ENCODE results near the gene SGSM2.

Gene SGSM2

GRCh38 chr17:2331303-2331702, 6.0 kb upstream of the SGSM2 start:
- H3K27ac ChIP-seq = no peak overlapping the region
- H3K4me3 ChIP-seq = no peak overlapping the region

GRCh38 chr17:2335726-2336214, 1.5 kb upstream of the SGSM2 start:
- Histone ChIP-seq H3K27ac (peak overlapping the region; percentile 19 to 96 (median 87)), H3K4me3 (peak overlapping the region; percentile 61 to 98 (median 90))

- Histone ChIP-seq H3K4me3 (peak within 1 kb of the TSS; percentile 61 to 98 (median 90)), H3K27ac (peak within 1 kb of the TSS; percentile 19 to 96 (median 87))
These were observed 968 bp upstream of the SGSM2 start, which contains the start of gene TSR1 for GRCh38 chr17:2336215-2336851. TSS of gene TSR1 (minus strand) at chr17:2336457. CDS start at chr17:2336427, 30 bp downstream.

- peak overlapping the region; percentile 33 to 96 (median 87) for H3K27ac ChIP-seq
- H3K4me3 ChIP-seq = peak overlapping the region; percentile 61 to 98 (median 90)
These were observed 428 bp downstream of the SGSM2 start for GRCh38 chr17:2337544-2338314.

GRCh38 chr17:2338315-2338657, 985 bp downstream of the SGSM2 start:
- peak overlapping the region; percentile 61 to 98 (median 90) for H3K4me3 ChIP-seq
- peak overlapping the region in 18 of 21 experiments; percentile 61 to 96 (median 88) for H3K27ac ChIP-seq

- H3K27ac ChIP-seq = no peak overlapping the region
- H3K4me3 ChIP-seq = no peak overlapping the region
These were observed 6.1 kb downstream of the SGSM2 start for GRCh38 chr17:2343421-2343820.

GRCh38 chr17:2344528-2344927, 7.2 kb downstream of the SGSM2 start:
- Histone ChIP-seq H3K4me3 (no peak overlapping the region), H3K27ac (no peak overlapping the region)

GRCh38 chr17:2346475-2346874, 9.2 kb downstream of the SGSM2 start:
- Histone ChIP-seq H3K27ac (peak overlapping the region in 10 of 21 experiments; percentile 14 to 82 (median 54)), H3K4me3 (no peak overlapping the region)

GRCh38 chr17:2347805-2348685, 10.7 kb downstream of the SGSM2 start:
- Histone ChIP-seq H3K4me3 (no peak overlapping the region), H3K27ac (peak overlapping the region in 8 of 21 experiments; percentile 2 to 69 (median 50))

GRCh38 chr17:2351269-2351668, 14.0 kb downstream of the SGSM2 start:
- Histone ChIP-seq H3K4me3 (no peak overlapping the region), H3K27ac (no peak overlapping the region)

GRCh38 chr17:2354311-2354710, 17.0 kb downstream of the SGSM2 start:
- Histone ChIP-seq H3K4me3 (no peak overlapping the region), H3K27ac (peak overlapping the region in 5 of 21 experiments; percentile 31 to 77 (median 46))

- no peak overlapping the region for H3K27ac ChIP-seq
- H3K4me3 ChIP-seq = no peak overlapping the region
These were observed 19.9 kb downstream of the SGSM2 start for GRCh38 chr17:2357237-2357636.

- H3K4me3 ChIP-seq = no peak overlapping the region
- H3K27ac ChIP-seq = no peak overlapping the region
These were observed 20.7 kb downstream of the SGSM2 start for GRCh38 chr17:2357931-2358434.

- no peak overlapping the region for H3K27ac ChIP-seq
- H3K4me3 ChIP-seq = no peak overlapping the region
These were observed 23.9 kb downstream of the SGSM2 start for GRCh38 chr17:2361010-2361760.

GRCh38 chr17:2362016-2362415, 24.7 kb downstream of the SGSM2 start:
- Histone ChIP-seq H3K27ac (no peak overlapping the region), H3K4me3 (no peak overlapping the region)

GRCh38 chr17:2362416-2362815, 25.1 kb downstream of the SGSM2 start:
- Histone ChIP-seq H3K4me3 (no peak overlapping the region), H3K27ac (no peak overlapping the region)

GRCh38 chr17:2362881-2363280, 25.6 kb downstream of the SGSM2 start:
- H3K27ac ChIP-seq = no peak overlapping the region
- no peak overlapping the region for H3K4me3 ChIP-seq

GRCh38 chr17:2363318-2363717, 26.0 kb downstream of the SGSM2 start:
- Histone ChIP-seq H3K4me3 (no peak overlapping the region), H3K27ac (no peak overlapping the region)
